HL-60 (cell line): ENCODE data around the gene TLR9.

Source experiments
- DNase-seq, 2 experiments: peaks; one replicate each; pipeline ENCODE4 v3.0.0-alpha.2; 2010 to 2020; ENCODE audit warnings: low read depth in 1 of 2, low spot score in 1 of 2
- H3K27ac ChIP-seq: fragments of 250-450 bp; sonication (Bioruptor Pico); replicated peaks from 2 replicates; pipeline ENCODE4 v1.5.1; 2020; ENCODE audit warnings: mild to moderate bottlenecking, moderate library complexity
- H3K27me3 ChIP-seq: fragments of 250-450 bp; sonication (Bioruptor Pico); 2 replicates; pipeline ENCODE4 v1.5.1; 2021; ENCODE audit warnings: mild to moderate bottlenecking, moderate library complexity; ENCODE audit not compliant: insufficient read depth, poor library complexity, severe bottlenecking
- H3K4me3 ChIP-seq: replicated peaks from 2 replicates; pipeline ENCODE4 v1.5.1; 2011; ENCODE audit warnings: mild to moderate bottlenecking, control low read depth, low read length; ENCODE audit not compliant: insufficient read depth
- CTCF ChIP-seq: IDR thresholded peaks from one replicate; pipeline ENCODE4 v1.5.1; 2011; ENCODE audit warnings: low read length, control low read depth, inconsistent platforms; ENCODE audit not compliant: insufficient read depth
- GABPA ChIP-seq: IDR thresholded peaks from 2 replicates; pipeline ENCODE4 v1.6.1; 2012; ENCODE audit warnings: low read depth
- POLR2AphosphoS5 ChIP-seq: IDR thresholded peaks from 2 replicates; pipeline ENCODE4 v1.6.1; 2012; ENCODE audit warnings: low read depth
- SPI1 ChIP-seq: IDR thresholded peaks from 2 replicates; pipeline ENCODE4 v1.6.1; 2012; ENCODE audit warnings: low read depth, mild to moderate bottlenecking, borderline replicate concordance
- TF ChIP-seq, protein P1 (sequence below): IDR thresholded peaks from 2 replicates; pipeline ENCODE4 v1.6.1; 2012; ENCODE audit warnings: low read depth; ENCODE audit not compliant: insufficient replicate concordance

Gene TLR9

DNA sequence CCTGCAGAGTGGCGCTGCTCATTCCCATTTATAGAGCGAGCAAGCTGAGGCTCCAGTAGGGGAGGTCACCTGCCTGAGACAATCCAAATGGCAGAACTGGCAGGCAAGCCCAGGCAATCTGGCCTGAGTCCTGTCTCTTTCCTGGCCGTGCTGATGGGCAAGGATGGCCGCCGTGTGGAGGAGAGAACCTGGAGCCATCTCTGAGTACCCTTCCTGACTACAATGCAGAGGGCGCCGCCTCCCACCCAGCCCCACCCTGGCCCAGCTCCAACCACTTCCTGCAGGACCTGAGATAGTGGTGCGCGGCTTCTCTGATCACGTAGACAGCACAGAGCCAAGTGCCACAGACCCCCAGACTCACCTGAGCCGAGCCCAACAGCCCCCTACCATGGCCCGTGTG, 7.0 kb downstream of the TLR9 start:
- Histone ChIP-seq H3K27ac (no peak overlapping the region), H3K27me3 (no peaks in the 10 kb centered on the region), H3K4me3 (no peak overlapping the region)
- TF ChIP-seq CTCF, result no peak
- TF ChIP-seq SPI1, result no peak
- TF ChIP-seq, protein P1, sequence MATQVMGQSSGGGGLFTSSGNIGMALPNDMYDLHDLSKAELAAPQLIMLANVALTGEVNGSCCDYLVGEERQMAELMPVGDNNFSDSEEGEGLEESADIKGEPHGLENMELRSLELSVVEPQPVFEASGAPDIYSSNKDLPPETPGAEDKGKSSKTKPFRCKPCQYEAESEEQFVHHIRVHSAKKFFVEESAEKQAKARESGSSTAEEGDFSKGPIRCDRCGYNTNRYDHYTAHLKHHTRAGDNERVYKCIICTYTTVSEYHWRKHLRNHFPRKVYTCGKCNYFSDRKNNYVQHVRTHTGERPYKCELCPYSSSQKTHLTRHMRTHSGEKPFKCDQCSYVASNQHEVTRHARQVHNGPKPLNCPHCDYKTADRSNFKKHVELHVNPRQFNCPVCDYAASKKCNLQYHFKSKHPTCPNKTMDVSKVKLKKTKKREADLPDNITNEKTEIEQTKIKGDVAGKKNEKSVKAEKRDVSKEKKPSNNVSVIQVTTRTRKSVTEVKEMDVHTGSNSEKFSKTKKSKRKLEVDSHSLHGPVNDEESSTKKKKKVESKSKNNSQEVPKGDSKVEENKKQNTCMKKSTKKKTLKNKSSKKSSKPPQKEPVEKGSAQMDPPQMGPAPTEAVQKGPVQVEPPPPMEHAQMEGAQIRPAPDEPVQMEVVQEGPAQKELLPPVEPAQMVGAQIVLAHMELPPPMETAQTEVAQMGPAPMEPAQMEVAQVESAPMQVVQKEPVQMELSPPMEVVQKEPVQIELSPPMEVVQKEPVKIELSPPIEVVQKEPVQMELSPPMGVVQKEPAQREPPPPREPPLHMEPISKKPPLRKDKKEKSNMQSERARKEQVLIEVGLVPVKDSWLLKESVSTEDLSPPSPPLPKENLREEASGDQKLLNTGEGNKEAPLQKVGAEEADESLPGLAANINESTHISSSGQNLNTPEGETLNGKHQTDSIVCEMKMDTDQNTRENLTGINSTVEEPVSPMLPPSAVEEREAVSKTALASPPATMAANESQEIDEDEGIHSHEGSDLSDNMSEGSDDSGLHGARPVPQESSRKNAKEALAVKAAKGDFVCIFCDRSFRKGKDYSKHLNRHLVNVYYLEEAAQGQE, result no peak
- no peak for TF ChIP-seq POLR2AphosphoS5
- DNase-seq, result no peak

- Histone ChIP-seq H3K27ac (no peak overlapping the region), H3K4me3 (no peak overlapping the region), H3K27me3 (no peaks in the 10 kb centered on the region)
- no peak for DNase-seq
- TF ChIP-seq CTCF (no peak), POLR2AphosphoS5 (no peak), SPI1 (no peak), GABPA (no peak)
- TF ChIP-seq, protein P1, result no peak
These were observed 7.4 kb downstream of the TLR9 start for GRCh38 chr3:52218026-52218425.

- H3K27me3 ChIP-seq, result no peaks in the 10 kb centered on the region
- DNase-seq, result no peak
- TF ChIP-seq SPI1 (no peak), GABPA (no peak), POLR2AphosphoS5 (no peak), CTCF (no peak)
- TF ChIP-seq, protein P1, result no peak
- no peak overlapping the region for H3K27ac ChIP-seq
- H3K4me3 ChIP-seq, result no peak overlapping the region
These were observed 8.0 kb downstream of the TLR9 start for GRCh38 chr3:52217409-52217805.
